Measurements from ENCODE around the gene FALEC.

DNA sequence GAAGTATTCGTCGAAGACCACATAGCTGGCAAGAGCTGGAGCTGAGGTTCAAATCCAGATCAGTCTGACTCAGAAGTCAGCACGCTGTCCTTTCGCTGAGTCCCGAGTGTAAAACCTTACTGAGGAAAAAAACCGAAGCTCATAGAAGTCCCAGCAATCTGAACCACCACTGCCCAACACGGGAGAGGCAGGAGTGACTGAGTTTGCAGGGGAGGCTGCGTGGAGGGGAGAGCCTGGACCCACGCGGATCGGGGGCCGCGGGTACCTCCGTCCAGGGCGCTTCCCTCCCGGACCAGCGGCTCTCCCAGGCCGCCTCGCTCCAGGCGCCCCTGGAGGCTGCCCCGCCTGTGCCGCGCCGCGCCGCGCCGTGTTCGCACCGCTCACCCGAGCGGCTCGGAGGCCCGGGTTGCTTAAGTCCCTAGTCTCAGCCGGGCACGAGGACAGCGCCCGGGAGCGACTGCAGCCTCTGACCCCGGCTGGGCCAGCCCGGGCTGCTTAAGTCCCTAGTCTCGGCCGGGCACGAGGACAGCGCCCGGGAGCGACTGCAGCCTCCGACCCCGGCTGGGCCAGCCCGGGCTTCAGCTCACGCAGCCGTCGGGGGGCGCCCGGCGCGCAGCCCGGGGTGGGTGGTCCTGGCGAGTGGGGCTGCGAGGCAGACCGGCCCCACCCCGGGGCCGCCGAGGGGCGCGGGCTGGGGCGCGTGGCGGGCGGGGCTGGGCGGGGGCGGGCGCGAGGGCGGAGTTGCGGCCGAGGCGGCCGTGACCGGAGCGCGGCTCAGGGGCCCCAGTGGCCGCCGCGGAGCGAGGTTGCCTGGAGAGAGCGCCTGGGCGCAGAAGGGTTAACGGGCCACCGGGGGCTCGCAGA, 33.3 kb downstream of the FALEC start, which contains the start of gene ADAMTSL4:
- TF ChIP-seq YY1 (IDR thresholded peaks at IDR 0.05; ENCODE audit: insufficient read depth, insufficient read length) (no peak), ZNF274 (IDR thresholded peaks at IDR 0.05; ENCODE audit: low read depth, low read length) (no peak), SUZ12 (IDR thresholded peaks at IDR 0.05; ENCODE audit: extremely low read depth, insufficient read depth, insufficient read length) (no peak)
